GM12872 (cell line): Measurements from ENCODE around the gene NCKAP5.

ENCODE experiments used
- CTCF ChIP-seq: IDR thresholded peaks from 3 replicates; pipeline ENCODE4 v1.5.1; 2011; ENCODE audit warnings: low read depth, mild to moderate bottlenecking, low read length, moderate library complexity; ENCODE audit not compliant: insufficient read depth

NCKAP5 gene

GRCh38 chr2:132896073-132896472 lies 672.2 kb downstream of the NCKAP5 start:
- TF ChIP-seq CTCF, result no peak

GRCh38 chr2:132891498-132891897 lies 676.8 kb downstream of the NCKAP5 start:
- no peak for TF ChIP-seq CTCF

- no peak for TF ChIP-seq CTCF
Measured at GRCh38 chr2:132886574-132886973, 681.7 kb downstream of the NCKAP5 start.

- no peak for TF ChIP-seq CTCF
Measured at GRCh38 chr2:132884705-132885104, 683.6 kb downstream of the NCKAP5 start.

- TF ChIP-seq CTCF, result no peak
Measured at GRCh38 chr2:132884292-132884691, 684.0 kb downstream of the NCKAP5 start.

- TF ChIP-seq CTCF, result no peak
Measured at GRCh38 chr2:132883430-132883829, 684.8 kb downstream of the NCKAP5 start.

GRCh38 chr2:132881546-132881945 lies 686.7 kb downstream of the NCKAP5 start:
- TF ChIP-seq CTCF, result no peak

GRCh38 chr2:132877923-132878322 lies 690.3 kb downstream of the NCKAP5 start:
- TF ChIP-seq CTCF, result no peak
